Ishikawa (cell line): ENCODE results near the gene C6orf132.

Experiments used
- CEBPB ChIP-seq: IDR thresholded peaks from 2 replicates; pipeline ENCODE4 v1.6.1; 2012
- CREB1 ChIP-seq: IDR thresholded peaks from 2 replicates; pipeline ENCODE4 v1.6.1; 2012; ENCODE audit warnings: low read depth
- EGR1 ChIP-seq: IDR thresholded peaks from 2 replicates; pipeline ENCODE4 v1.6.1; 2012
- EP300 ChIP-seq: IDR thresholded peaks from 2 replicates; pipeline ENCODE4 v1.6.1; 2012; ENCODE audit warnings: borderline replicate concordance
- FOXM1 ChIP-seq: IDR thresholded peaks from 2 replicates; pipeline ENCODE4 v1.6.1; 2012; ENCODE audit warnings: low read depth, borderline replicate concordance
- MAX ChIP-seq: IDR thresholded peaks from 2 replicates; pipeline ENCODE4 v1.6.1; 2012
- NFIC ChIP-seq: IDR thresholded peaks from 2 replicates; pipeline ENCODE4 v1.6.1; 2012
- RAD21 ChIP-seq: IDR thresholded peaks from 2 replicates; pipeline ENCODE4 v1.6.1; 2012; ENCODE audit warnings: low read depth
- REST ChIP-seq: IDR thresholded peaks from 2 replicates; pipeline ENCODE4 v1.6.1; 2012; ENCODE audit warnings: low read depth, mild to moderate bottlenecking
- TAF1 ChIP-seq: IDR thresholded peaks from 2 replicates; pipeline ENCODE4 v1.6.1; 2012; ENCODE audit warnings: low read depth, mild to moderate bottlenecking
- TCF12 ChIP-seq: IDR thresholded peaks from 2 replicates; pipeline ENCODE4 v1.6.1; 2012; ENCODE audit warnings: low read depth
- TEAD4 ChIP-seq: IDR thresholded peaks from 2 replicates; pipeline ENCODE4 v1.6.1; 2012
- USF1 ChIP-seq: IDR thresholded peaks from 2 replicates; pipeline ENCODE4 v1.6.1; 2012
- YY1 ChIP-seq: IDR thresholded peaks from 2 replicates; pipeline ENCODE4 v1.6.1; 2012; ENCODE audit warnings: low read depth
- ZBTB7A ChIP-seq: IDR thresholded peaks from 2 replicates; pipeline ENCODE4 v1.6.1; 2012; ENCODE audit warnings: low read depth

The C6orf132 gene

GRCh38 chr6:42104095-42104803, 38.2 kb downstream of the C6orf132 start:
- TF ChIP-seq NFIC (no peak), YY1 (no peak), ZBTB7A (no peak), EP300 (no peak), TEAD4 (no peak), FOXM1 (no peak), CEBPB (no peak), CREB1 (no peak), RAD21 (no peak), EGR1 (no peak), TAF1 (no peak), MAX (no peak)

- no peak for TF ChIP-seq RAD21
- no peak for TF ChIP-seq TAF1
- TF ChIP-seq CEBPB: no peak
- TF ChIP-seq MAX: no peak
- no peak for TF ChIP-seq TEAD4
- TF ChIP-seq CREB1: no peak
- TF ChIP-seq ZBTB7A: no peak
- TF ChIP-seq TCF12: no peak
- TF ChIP-seq EGR1: no peak
- TF ChIP-seq NFIC: no peak
- no peak for TF ChIP-seq EP300
- no peak for TF ChIP-seq USF1
- TF ChIP-seq REST: no peak
- TF ChIP-seq YY1: no peak
- no peak for TF ChIP-seq FOXM1
Observed at GRCh38 chr6:42103753-42104094, 38.7 kb downstream of the C6orf132 start.

- TF ChIP-seq CEBPB (no peak), TCF12 (no peak), TAF1 (no peak), MAX (no peak), FOXM1 (no peak), EP300 (no peak), NFIC (no peak)
Observed at GRCh38 chr6:42103216-42103615, 39.2 kb downstream of the C6orf132 start.

- TF ChIP-seq TAF1 (no peak), NFIC (no peak), MAX (no peak), CREB1 (no peak), REST (no peak)
Observed at GRCh38 chr6:42101186-42101657, 41.2 kb downstream of the C6orf132 start.

GRCh38 chr6:42100029-42100901, 42.2 kb downstream of the C6orf132 start:
- TF ChIP-seq MAX: no peak

- TF ChIP-seq RAD21 (peak; percentile 14; the same call in 1 of the 2 replicates), ZBTB7A (no peak)
Observed at GRCh38 chr6:42099340-42100028, 42.9 kb downstream of the C6orf132 start.
